HCT116 (cell line): Measurements from ENCODE around the gene METTL3.

Source experiments
- ATF3 ChIP-seq: IDR thresholded peaks from 2 replicates; pipeline ENCODE4 v1.6.1; 2012
- CTCF ChIP-seq, 3 experiments: fragments of 200-600 bp in 1 of 3; sonication (generic) in 1 of 3; IDR thresholded peaks in 2 of 3; conservative IDR thresholded peaks in 1 of 3; 2 replicates each; pipeline ENCODE4 v1.5.1; 2012 to 2017; ENCODE audit warnings: low read depth in 2 of 3, low read length in 2 of 3, antibody characterized with exemption in 1 of 3, borderline replicate concordance in 1 of 3, control low read depth in 1 of 3, mild to moderate bottlenecking in 1 of 3, mixed read lengths in 1 of 3, mixed run types in 1 of 3, moderate library complexity in 1 of 3; ENCODE audit not compliant: insufficient read depth in 1 of 3
- YY1 ChIP-seq: IDR thresholded peaks from 2 replicates; pipeline ENCODE4 v1.6.1; 2011; ENCODE audit warnings: low read length, low read depth, moderate library complexity, mild to moderate bottlenecking; ENCODE audit not compliant: insufficient replicate concordance; ENCODE audit errors: extremely low read depth

GRCh38 chr14:21537090-21537424 lies 25.9 kb upstream of the METTL3 start:
- TF ChIP-seq YY1 (no peak), ATF3 (no peak), CTCF (IDR thresholded peaks at IDR 0.05 in 2 of 3, conservative IDR thresholded peaks at IDR 0.05 in 1 of 3; ENCODE audit: borderline replicate concordance in 1 of 3, insufficient read depth in 1 of 3, low read depth in 2 of 3, low read length in 2 of 3) (no peak)
